PC-3 (cell line): ENCODE results near the gene CARS1. TPM values are rescaled to one million over a fixed set of nuclear protein-coding genes. Genes with fewer than 3 reads are reported as not detected.

ENCODE experiments used
- ATAC-seq: fragments of 200-7000 bp; cut with Tn5 transposase; 2 replicates; pipeline ENCODE4 v1.9.1; 2020; ENCODE audit warnings: mild to moderate bottlenecking, moderate library complexity
- BruUV-seq: library from RNA; stranded (reverse); fragments of 400-500 nt; replicated peaks from 2 replicates; lab custom pipeline; 2021; lab: Mats Ljungman, UMichigan
- CTCF ChIA-PET: fragments of 300-600 bp; sonication (Branson Sonifier 250); formaldehyde crosslinking; loops from one replicate; lab custom pipeline; 2022; ENCODE audit warnings: antibody characterized with exemption; lab: Charles Lee
- POLR2A ChIA-PET: fragments of 300-600 bp; sonication (Branson Sonifier 250); formaldehyde crosslinking; loops from one replicate; lab custom pipeline; 2022; ENCODE audit warnings: antibody characterized with exemption; ENCODE audit not compliant: unreplicated experiment; lab: Charles Lee
- DNase-seq: peaks from one replicate; pipeline ENCODE4 v3.0.0-alpha.2; 2015
- H2AFZ ChIP-seq: fragments of 300-600 bp; sonication (generic); 2 replicates; pipeline ENCODE4 v1.6.0; 2016; ENCODE audit warnings: antibody characterized with exemption, low read length
- H3F3A ChIP-seq: fragments of 300-600 bp; sonication (generic); one replicate; pipeline ENCODE4 v1.6.0; 2017; ENCODE audit warnings: antibody characterized with exemption, low read length, control low read depth, mild to moderate bottlenecking; ENCODE audit not compliant: unreplicated experiment
- H3K27ac ChIP-seq: fragments of 300-600 bp; sonication (generic); 2 replicates; pipeline ENCODE4 v1.5.1; 2016; ENCODE audit warnings: mild to moderate bottlenecking, low read length
- H3K27me3 ChIP-seq: fragments of 300-600 bp; sonication (generic); 2 replicates; pipeline ENCODE4 v1.6.1; 2016; ENCODE audit warnings: low read length, mixed read lengths
- H3K36me3 ChIP-seq: fragments of 300-600 bp; sonication (generic); 2 replicates; pipeline ENCODE4 v1.6.1; 2016; ENCODE audit warnings: low read depth, mixed run types, low read length, mixed read lengths
- H3K4me1 ChIP-seq: fragments of 300-600 bp; sonication (generic); 2 replicates; pipeline ENCODE4 v1.5.1; 2016; ENCODE audit warnings: low read length; ENCODE audit not compliant: insufficient read depth
- H3K4me2 ChIP-seq: fragments of 300-600 bp; sonication (generic); 2 replicates; pipeline ENCODE4 v1.6.0; 2016; ENCODE audit warnings: low read length
- H3K4me3 ChIP-seq: fragments of 300-600 bp; sonication (generic); 2 replicates; pipeline ENCODE4 v1.5.1; 2016; ENCODE audit warnings: mild to moderate bottlenecking, low read length, mixed read lengths
- H3K79me2 ChIP-seq: fragments of 300-600 bp; sonication (generic); 2 replicates; pipeline ENCODE4 v1.6.1; 2017; ENCODE audit warnings: low read length, mixed read lengths
- H3K9ac ChIP-seq: fragments of 300-600 bp; sonication (generic); 2 replicates; pipeline ENCODE4 v1.6.0; 2016; ENCODE audit warnings: mild to moderate bottlenecking, low read length
- H3K9me2 ChIP-seq: fragments of 300-600 bp; sonication (generic); replicated peaks from 2 replicates; pipeline ENCODE4 v1.6.1; 2016; ENCODE audit warnings: mixed run types, low read length, mixed read lengths
- H3K9me3 ChIP-seq: fragments of 300-600 bp; sonication (generic); 2 replicates; pipeline ENCODE4 v1.6.1; 2016; ENCODE audit warnings: low read length, mixed read lengths
- H4K20me1 ChIP-seq: fragments of 300-600 bp; sonication (generic); 2 replicates; pipeline ENCODE4 v1.6.1; 2016; ENCODE audit warnings: low read length, mixed read lengths
- CTCF ChIP-seq: fragments of 300-600 bp; sonication (generic); conservative IDR thresholded peaks from 2 replicates; pipeline ENCODE4 v1.5.1; 2017; ENCODE audit warnings: antibody characterized with exemption, low read depth, mild to moderate bottlenecking, low read length
- EZH2 ChIP-seq: fragments of 300-600 bp; sonication (generic); IDR thresholded peaks from one replicate; pipeline ENCODE4 v1.6.1; 2017; ENCODE audit warnings: antibody characterized with exemption, mild to moderate bottlenecking, low read length; ENCODE audit not compliant: unreplicated experiment
- EZH2phosphoT487 ChIP-seq: fragments of 300-600 bp; sonication (generic); IDR thresholded peaks from 2 replicates; pipeline ENCODE4 v1.6.1; 2018; ENCODE audit warnings: mild to moderate bottlenecking, antibody characterized with exemption, low read length, borderline replicate concordance
- intact Hi-C: fragments of 100-400 bp; cut with micrococcal nuclease; formaldehyde crosslinking; loops from 2 replicates; pipeline ENCODE4 v1.9.0; 2023
- total RNA-seq: library from RNA; depleted of rRNA; stranded (reverse); fragments of >200 nt; gene quantifications from 2 replicates; pipeline ENCODE4 v1.2.3, GENCODE V29; 2014

The CARS1 gene
- total RNA-seq, 1 experiment from 2014 or later = 39.7 TPM

- no peak for TF ChIP-seq CTCF
- TF ChIP-seq EZH2phosphoT487 = no peak
- peak overlapping the region; percentile 98 for H3K4me3 ChIP-seq
- BruUV-seq = no TSS peak
- intact Hi-C loops = loop anchor here (5.0 kb wide), 1 partner anchor 36 kb away; no protein-coding TSS in a partner anchor
- peak overlapping the region; percentile 95 for H3K9ac ChIP-seq
- peak overlapping the region; percentile 95 for H3K4me2 ChIP-seq
- peaks cover 6% of the 10 kb centered on the region; the same call in 1 of the 2 replicates for H4K20me1 ChIP-seq
- no peaks in the 10 kb centered on the region for H3K27me3 ChIP-seq
- DNase-seq (no peak), ATAC-seq (no peak)
- no peaks in the 10 kb centered on the region for H3K9me3 ChIP-seq
- no peak overlapping the region for H3K27ac ChIP-seq
- peaks cover 59% of the 10 kb centered on the region for H3K79me2 ChIP-seq
- ChIA-PET POLR2A (no interaction called here), CTCF (no interaction called here)
- peaks cover 22% of the 10 kb centered on the region for H3K4me1 ChIP-seq
- no peaks in the 10 kb centered on the region for H3F3A ChIP-seq
- H2AFZ ChIP-seq = no peak overlapping the region
- no peaks in the 10 kb centered on the region for H3K36me3 ChIP-seq
- no peaks in the 10 kb centered on the region for H3K9me2 ChIP-seq
These were observed 1.3 kb downstream of the CARS1 start for GRCh38 chr11:3055891-3056290.

GRCh38 chr11:3052567-3052966 is 4.7 kb downstream of the CARS1 start:
- POLR2A ChIA-PET = no interaction called here
- Histone ChIP-seq H3K27ac (no peak overlapping the region), H3K27me3 (no peaks in the 10 kb centered on the region), H3K79me2 (peaks cover 91% of the 10 kb centered on the region), H3K4me2 (no peak overlapping the region), H3K4me1 (peaks cover 24% of the 10 kb centered on the region), H3K36me3 (no peaks in the 10 kb centered on the region), H3K9me2 (no peaks in the 10 kb centered on the region), H3K9me3 (no peaks in the 10 kb centered on the region), H3F3A (no peaks in the 10 kb centered on the region), H3K4me3 (no peak overlapping the region), H3K9ac (no peak overlapping the region), H2AFZ (no peak overlapping the region), H4K20me1 (peaks cover 12% of the 10 kb centered on the region)
- CTCF ChIA-PET = interaction anchor here (1.8 kb wide), 1 partner anchor 39 kb away, joined by 9 read pairs; no protein-coding TSS in a partner anchor
- ATAC-seq (no peak), DNase-seq (no peak)
- TF ChIP-seq EZH2phosphoT487 (no peak), CTCF (no peak), EZH2 (no peak)
- intact Hi-C loops = no loop called here
- BruUV-seq = no TSS peak

- DNase-seq (no peak), ATAC-seq (no peak)
- BruUV-seq = no TSS peak
- Histone ChIP-seq H3K4me3 (no peak overlapping the region), H3K9me3 (no peaks in the 10 kb centered on the region), H3K9me2 (no peaks in the 10 kb centered on the region), H3K4me1 (peaks cover 23% of the 10 kb centered on the region), H3K79me2 (peaks cover 94% of the 10 kb centered on the region), H3K36me3 (no peaks in the 10 kb centered on the region), H3K9ac (no peak overlapping the region), H4K20me1 (peaks cover 12% of the 10 kb centered on the region), H3K27me3 (no peaks in the 10 kb centered on the region), H2AFZ (no peak overlapping the region), H3K27ac (no peak overlapping the region), H3K4me2 (no peak overlapping the region), H3F3A (no peaks in the 10 kb centered on the region)
- TF ChIP-seq EZH2 = no peak
- no peak for TF ChIP-seq CTCF
- TF ChIP-seq EZH2phosphoT487 = no peak
- POLR2A ChIA-PET = no interaction called here
- CTCF ChIA-PET = interaction anchor here (1.8 kb wide), 1 partner anchor 39 kb away, joined by 9 read pairs; no protein-coding TSS in a partner anchor
- intact Hi-C loops = no loop called here
These were observed 5.1 kb downstream of the CARS1 start for GRCh38 chr11:3052109-3052479.
